GM10266 (cell line): Measurements from ENCODE around the gene FSHR.
A peak's percentile ranks its signal among the peaks of the same experiment; 100 is the strongest.

ENCODE experiments used
- DNase-seq: peaks from one replicate; pipeline ENCODE4 v3.0.0; 2012; ENCODE audit errors: extremely low spot score
- TF ChIP-seq, protein P1 (sequence below): IDR thresholded peaks from 2 replicates; pipeline ENCODE4 v1.5.1; 2012; ENCODE audit warnings: mild to moderate bottlenecking, low read depth; ENCODE audit not compliant: control insufficient read depth, insufficient read depth; ENCODE audit errors: missing control alignments

FSHR gene

GRCh38 chr2:48952614-48953013 lies 201.7 kb downstream of the FSHR start:
- TF ChIP-seq, protein P1, sequence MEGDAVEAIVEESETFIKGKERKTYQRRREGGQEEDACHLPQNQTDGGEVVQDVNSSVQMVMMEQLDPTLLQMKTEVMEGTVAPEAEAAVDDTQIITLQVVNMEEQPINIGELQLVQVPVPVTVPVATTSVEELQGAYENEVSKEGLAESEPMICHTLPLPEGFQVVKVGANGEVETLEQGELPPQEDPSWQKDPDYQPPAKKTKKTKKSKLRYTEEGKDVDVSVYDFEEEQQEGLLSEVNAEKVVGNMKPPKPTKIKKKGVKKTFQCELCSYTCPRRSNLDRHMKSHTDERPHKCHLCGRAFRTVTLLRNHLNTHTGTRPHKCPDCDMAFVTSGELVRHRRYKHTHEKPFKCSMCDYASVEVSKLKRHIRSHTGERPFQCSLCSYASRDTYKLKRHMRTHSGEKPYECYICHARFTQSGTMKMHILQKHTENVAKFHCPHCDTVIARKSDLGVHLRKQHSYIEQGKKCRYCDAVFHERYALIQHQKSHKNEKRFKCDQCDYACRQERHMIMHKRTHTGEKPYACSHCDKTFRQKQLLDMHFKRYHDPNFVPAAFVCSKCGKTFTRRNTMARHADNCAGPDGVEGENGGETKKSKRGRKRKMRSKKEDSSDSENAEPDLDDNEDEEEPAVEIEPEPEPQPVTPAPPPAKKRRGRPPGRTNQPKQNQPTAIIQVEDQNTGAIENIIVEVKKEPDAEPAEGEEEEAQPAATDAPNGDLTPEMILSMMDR = no peak
- no peak for DNase-seq

- no peak for DNase-seq
- TF ChIP-seq, protein P1 = no peak
Measured at GRCh38 chr2:48952143-48952542, 202.2 kb downstream of the FSHR start.

GRCh38 chr2:48948400-48949125 lies 205.8 kb downstream of the FSHR start:
- TF ChIP-seq, protein P1 = no peak

GRCh38 chr2:48946449-48947048 lies 207.8 kb downstream of the FSHR start:
- DNase-seq = peak; percentile 62

More at GRCh38 chr2:48948400-48949125, 205.8 kb downstream of the FSHR start:
- DNase-seq = no peak

DNA sequence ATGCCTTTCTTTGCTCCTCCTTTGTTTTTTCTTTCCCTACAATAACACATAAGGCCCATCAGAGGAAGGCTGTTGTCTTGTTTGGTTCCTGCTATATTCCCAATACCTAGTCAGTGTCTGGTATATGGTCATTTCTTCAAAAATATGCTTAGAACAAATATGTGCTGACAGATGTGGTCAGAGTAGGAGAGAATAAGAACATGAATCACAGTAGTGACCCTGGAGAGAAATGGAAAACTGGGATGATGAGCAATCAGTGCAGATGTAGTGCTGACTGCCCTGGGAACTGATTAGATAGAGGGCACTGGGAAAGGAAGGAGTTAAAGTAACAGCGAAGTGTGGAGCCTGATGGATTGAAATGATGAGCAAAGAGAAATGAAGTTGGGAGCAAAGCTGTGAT lies 209.4 kb downstream of the FSHR start:
- no peak for DNase-seq
- TF ChIP-seq, protein P1 = no peak

More at GRCh38 chr2:48946449-48947048, 207.8 kb downstream of the FSHR start:
- TF ChIP-seq, protein P1 = peak; percentile 81

DNA sequence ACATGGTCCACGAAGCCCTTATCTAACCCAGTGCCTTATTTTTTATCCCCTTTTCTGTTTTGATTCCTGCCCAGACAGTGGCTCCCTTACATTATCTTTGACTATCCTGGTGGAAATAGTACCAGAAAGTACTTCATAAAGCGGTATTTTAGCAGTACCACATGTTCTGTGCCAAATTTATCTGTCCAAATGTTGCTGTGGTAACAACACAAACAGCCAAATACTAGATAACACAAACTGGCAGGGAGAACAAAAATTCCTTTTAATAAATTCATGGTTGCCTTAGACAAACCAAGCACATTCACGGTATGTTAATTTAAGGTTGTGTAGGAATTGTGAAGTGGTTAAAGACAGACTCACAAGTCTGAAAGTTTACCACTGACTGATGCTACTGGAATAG lies 210.9 kb downstream of the FSHR start:
- DNase-seq = no peak
- TF ChIP-seq, protein P1 = no peak

DNA sequence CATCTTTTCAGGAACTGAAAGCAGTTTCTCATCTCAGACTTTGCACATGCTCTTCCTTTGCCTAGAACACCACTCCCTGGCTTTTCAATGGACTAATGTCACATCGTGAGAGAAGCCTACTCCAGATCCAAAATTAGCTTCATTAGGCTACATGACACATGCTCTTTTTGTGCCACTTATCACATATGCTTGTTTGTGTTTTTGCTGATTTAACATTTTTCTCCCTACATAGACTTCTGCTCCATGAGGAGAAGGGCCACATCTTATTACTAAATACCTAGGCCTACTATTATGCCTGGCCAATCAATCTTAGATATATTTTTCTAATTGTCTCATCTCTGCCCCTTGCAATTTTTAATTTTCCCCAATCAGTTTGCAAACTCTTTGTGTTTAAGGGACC lies 212.4 kb downstream of the FSHR start:
- TF ChIP-seq, protein P1 = no peak
- no peak for DNase-seq
